Suppressor macrophage treated with lipopolysaccharide for 1 hour (primary cell): ENCODE results near the gene ZNF420.
"Not testable (repeated sequence)": the region's sequence is repeated elsewhere in the genome, so short reads cannot be mapped to it uniquely, and the experiment has no call there.

Experiments
- DNase-seq, 3 donors: peaks; one replicate each; pipeline ENCODE4 v3.0.0-alpha.2; 2020 to 2022

The ZNF420 gene

DNA sequence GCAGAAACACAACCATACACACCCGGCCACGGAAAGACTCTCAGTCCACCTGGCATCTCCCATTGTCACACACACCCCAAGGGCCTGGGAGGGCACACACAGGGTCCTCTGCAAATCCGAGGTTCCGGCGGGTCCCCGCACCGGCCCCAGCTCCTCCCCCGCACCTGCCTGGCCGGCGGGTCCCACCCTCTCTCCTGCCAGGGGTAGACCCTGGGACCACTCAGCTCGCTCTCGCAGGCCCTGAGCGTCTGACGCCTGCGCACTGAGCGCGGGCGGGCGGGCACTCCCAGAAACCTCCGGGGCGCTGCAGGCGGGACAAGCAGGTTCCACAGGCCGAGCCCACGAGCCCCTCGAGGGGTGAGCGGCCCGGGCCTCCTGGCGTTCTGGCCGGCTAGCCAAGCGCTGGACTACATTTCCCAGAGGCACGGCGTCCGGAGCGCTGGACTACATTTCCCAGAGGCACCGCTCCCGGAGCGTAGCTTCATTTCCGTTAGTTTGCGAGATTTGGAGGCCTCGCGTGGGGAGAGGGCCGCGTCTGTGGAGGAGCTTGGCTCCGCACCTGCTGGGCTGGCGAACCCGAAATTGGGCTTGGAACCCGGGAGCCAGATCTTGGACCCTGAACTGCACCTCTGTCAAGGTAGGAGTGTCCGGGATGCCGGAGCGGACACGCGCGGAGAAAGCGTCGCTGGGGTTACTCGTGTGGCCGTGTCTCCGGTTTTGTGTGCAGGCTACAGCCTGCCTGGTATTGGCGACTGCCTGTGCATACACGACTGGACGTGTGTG lies at the start of gene ZNF420:
Gene ZNF420, plus strand, starts transcription at position 500 of the 783 bp plus-strand sequence. CDS start 10,686 bp downstream, outside the sequence.
- peak; percentile 95 to 97 (median 96) for DNase-seq

- DNase-seq = no peak
Observed at GRCh38 chr19:37045140-37045539, 33.1 kb upstream of the ZNF420 start.

- DNase-seq = no peak
Observed at GRCh38 chr19:37055330-37055729, 22.9 kb upstream of the ZNF420 start.

GRCh38 chr19:37056776-37057175 lies 21.5 kb upstream of the ZNF420 start:
- DNase-seq = no peak

DNA sequence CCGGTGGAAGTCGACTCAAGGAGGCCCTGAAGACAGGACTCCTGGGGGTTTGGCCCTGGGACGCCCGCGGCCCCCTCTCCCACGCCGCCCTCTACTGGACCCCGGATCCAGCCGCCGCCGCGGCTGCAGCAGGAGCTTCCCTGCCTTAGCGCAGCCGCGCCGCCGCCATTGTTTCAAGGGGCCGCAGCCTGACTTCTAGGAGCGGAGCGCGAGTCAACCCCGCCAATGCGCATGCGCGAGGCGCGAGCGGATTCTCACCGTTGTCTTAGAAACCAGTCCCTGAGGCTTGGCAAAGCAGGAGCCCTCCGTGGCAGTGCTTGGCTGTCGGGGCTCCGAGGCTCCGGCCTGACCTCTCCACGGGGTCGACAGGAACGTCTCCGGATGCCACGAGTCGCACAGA lies 19.1 kb upstream of the ZNF420 start:
- no peak for DNase-seq

GRCh38 chr19:37064886-37065285 lies 13.3 kb upstream of the ZNF420 start:
- not testable (repeated sequence) for DNase-seq

- no peak for DNase-seq
Observed at GRCh38 chr19:37074111-37074510, 4.1 kb upstream of the ZNF420 start.

DNA sequence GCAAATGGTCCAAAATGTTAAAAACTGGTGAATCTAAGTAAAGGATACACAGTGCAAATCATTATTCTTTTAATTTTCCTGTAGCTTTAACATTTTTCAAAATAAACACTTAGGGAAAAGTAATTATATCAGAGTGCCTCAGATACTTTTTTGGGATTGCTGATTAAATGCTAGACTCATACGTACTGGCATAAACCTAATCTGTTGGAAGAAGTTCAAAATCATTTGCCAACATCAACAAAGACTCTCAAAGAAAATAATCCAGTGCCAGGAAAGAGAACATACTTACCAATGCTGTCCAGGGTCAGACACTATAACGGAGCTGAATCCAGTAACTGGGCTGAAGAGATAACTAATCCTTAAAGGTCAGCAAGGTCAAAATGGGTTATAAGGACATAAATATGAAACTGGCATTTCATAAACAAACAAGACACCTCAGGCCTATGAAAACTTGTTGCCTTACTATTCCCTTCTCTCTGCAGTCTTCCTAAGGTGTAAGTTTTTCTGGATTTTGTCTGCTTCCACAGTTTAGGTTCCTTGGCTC lies 3.3 kb upstream of the ZNF420 start:
- DNase-seq = no peak

DNA sequence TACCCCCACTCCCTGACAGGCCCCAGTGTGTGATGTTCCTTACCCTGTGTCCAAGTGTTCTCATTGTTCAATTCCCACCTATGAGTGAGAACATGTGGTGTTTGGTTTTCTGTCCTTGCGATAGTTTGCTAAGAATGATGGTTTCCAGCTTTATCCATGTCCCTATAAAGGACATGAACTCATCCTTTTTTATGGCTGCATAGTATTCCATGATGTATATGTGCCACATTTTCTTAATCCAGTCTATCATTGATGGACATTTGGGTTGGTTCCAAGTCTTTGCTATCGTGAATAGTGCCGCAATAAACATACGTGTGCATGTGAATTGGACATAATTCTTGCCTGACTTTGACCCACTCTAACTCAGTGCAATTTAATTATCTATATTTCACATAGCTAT lies 1.7 kb upstream of the ZNF420 start:
- not testable (repeated sequence) for DNase-seq

- DNase-seq = no peak
Observed at GRCh38 chr19:37077501-37077933, 716 bp upstream of the ZNF420 start.

- peak in 1 of 3 donors; percentile 0 for DNase-seq
Observed at GRCh38 chr19:37078717-37079032, 442 bp downstream of the ZNF420 start.

- DNase-seq = no peak
Observed at GRCh38 chr19:37079238-37079637, 1.0 kb downstream of the ZNF420 start.

GRCh38 chr19:37082307-37082706 lies 4.1 kb downstream of the ZNF420 start:
- no peak for DNase-seq

GRCh38 chr19:37087110-37087509 lies 8.9 kb downstream of the ZNF420 start:
- DNase-seq = no peak

GRCh38 chr19:37095859-37096258 lies 17.6 kb downstream of the ZNF420 start:
- no peak for DNase-seq

GRCh38 chr19:37098570-37098969 lies 20.3 kb downstream of the ZNF420 start:
- DNase-seq = no peak

DNA sequence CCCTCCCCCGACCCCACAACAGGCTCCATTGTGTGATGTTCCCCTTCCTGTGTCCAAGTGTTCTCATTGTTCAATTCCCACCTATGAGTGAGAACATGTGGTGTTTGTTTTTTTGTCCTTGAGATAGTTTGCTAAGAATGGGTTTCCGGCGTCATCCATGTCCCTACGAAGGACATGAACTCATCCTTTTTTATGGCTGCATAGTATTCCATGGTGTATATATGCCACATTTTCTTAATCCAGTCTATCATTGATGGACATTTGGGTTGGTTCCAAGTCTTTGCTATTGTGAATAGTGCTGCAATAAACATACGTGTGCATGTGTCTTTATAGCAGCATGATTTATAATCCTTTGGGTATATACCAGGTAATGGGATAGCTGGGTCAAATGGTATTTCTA lies 25.9 kb downstream of the ZNF420 start:
- DNase-seq = not testable (repeated sequence)

GRCh38 chr19:37111753-37112152 lies 33.5 kb downstream of the ZNF420 start:
- peak in 2 of 3 donors; percentile 1 for DNase-seq

- DNase-seq = no peak
Observed at GRCh38 chr19:37114001-37114400, 35.8 kb downstream of the ZNF420 start.

DNA sequence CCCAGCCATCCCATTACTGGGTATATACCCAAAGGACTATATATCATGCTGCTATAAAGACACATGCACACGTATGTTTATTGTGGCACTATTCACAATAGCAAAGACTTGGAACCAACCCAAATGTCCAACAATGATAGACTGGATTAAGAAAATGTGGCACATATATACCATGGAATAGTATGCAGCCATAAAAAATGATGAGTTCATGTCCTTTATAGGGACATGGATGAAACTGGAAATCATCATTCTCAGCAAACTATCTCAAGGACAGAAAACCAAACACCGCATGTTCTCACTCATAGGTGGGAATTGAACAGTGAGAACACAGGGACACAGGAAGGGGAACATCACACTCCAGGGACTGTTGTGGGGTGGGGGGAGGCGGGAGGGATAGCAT lies 43.9 kb downstream of the ZNF420 start:
- not testable (repeated sequence) for DNase-seq

DNA sequence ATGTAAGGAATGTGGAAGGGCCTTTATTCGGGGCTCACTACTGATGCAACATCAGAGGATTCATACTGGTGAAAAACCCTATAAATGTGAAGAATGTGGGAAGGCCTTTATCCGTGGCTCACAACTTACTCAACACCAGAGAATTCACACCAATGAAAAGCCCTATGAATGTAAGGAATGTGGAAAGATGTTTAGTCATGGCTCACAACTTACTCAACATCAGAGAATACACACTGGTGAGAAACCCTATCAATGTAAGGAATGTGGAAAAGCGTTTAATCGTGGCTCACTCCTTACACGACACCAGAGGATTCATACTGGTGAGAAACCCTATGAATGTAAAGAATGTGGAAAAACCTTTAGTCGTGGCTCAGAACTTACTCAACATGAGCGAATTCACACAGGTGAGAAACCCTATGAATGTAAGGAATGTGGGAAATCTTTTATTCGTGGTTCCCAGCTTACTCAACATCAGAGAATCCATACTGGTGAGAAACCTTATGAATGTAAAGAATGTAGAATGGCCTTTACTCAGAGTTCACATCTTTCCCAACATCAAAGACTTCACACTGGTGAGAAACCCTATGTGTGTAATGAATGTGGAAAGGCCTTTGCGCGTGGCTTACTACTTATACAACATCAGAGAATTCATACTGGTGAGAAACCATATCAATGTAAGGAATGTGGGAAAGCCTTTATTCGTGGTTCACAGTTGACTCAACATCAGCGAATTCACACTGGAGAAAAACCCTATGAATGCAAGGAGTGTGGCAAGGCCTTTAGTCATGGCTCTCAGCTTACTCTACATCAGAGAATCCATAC lies 50.0 kb downstream of the ZNF420 start:
- DNase-seq = peak in 1 of 3 donors; percentile 0

DNA sequence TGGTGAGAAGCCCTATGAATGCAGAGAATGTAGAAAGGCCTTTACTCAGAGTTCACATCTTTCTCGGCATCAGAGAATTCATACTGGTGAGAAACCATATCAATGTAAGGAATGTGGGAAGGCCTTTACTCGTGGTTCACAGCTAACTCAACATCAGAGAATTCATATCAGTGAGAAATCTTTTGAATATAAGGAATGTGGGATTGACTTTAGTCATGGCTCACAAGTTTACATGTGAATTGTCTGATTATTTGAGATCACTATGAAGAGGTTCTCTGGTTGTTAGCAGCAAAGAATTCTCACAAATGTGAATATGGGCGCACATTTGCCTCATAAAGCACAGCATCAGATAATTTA lies 50.6 kb downstream of the ZNF420 start:
- DNase-seq = no peak

GRCh38 chr19:37136111-37136510 lies 57.9 kb downstream of the ZNF420 start:
- DNase-seq = no peak

- DNase-seq = no peak
Observed at GRCh38 chr19:37148214-37148613, 70.0 kb downstream of the ZNF420 start.
